ENCODE results near the gene PRDM16.

PRDM16 gene

DNA sequence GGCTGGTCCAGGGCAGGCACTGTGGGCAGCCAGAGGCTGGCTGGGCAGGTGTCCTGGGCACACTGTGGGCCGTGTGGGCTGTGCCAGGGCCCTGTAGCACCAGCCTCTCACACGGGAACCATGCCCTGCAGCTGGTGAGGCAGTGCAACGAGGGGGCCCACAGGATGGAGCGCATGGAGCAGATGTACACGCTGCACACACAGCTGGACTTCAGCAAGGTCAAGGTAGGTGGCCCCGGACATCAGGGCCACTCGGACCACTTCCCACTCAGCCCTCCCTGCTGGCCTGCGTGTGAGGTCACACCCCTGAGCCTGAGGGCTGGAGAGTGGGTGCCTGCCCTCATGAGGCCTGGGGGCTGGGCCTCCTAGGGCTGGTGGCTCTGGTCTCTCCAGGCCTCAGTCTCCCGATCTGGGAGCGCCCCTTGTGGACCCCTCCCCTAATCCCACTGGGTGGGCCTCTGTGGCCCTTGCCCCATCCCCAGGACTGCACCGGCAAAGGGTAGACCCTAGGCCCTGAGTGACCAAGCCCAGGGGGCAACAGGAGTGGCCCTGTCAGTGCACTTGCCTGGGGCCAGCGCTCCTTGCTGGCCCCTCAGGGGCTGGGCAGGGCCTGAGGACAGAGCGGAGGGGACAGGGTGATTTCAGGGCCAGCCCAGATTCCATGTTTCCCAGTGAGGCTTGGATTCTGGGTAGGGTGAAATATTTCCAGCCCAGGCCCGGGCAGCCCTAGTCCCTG is 407.0 kb downstream of the PRDM16 start:
- DNase-seq (ENCODE audit: low spot score), result no peak

DNA sequence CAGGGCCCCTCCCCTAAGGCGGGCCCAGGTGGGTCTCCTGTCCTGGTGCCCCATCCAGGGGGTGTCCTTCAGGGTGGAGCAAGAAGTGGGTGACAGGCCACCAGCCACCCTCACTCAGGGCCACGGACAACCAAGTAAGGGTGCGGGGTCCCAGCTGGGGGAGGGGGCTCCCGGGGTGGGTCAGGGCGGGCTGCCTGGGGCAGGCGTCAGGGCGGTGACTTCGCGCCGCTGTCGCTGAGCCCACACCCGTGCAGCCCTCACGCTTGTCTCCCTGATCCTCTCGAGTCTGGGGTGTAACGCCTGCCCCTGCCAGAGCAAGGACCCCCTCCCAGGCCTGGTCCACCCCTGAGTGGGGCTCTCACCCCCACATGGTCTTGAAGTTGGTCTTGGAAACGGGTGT is 407.7 kb downstream of the PRDM16 start:
- no peak for DNase-seq (ENCODE audit: low spot score)

DNA sequence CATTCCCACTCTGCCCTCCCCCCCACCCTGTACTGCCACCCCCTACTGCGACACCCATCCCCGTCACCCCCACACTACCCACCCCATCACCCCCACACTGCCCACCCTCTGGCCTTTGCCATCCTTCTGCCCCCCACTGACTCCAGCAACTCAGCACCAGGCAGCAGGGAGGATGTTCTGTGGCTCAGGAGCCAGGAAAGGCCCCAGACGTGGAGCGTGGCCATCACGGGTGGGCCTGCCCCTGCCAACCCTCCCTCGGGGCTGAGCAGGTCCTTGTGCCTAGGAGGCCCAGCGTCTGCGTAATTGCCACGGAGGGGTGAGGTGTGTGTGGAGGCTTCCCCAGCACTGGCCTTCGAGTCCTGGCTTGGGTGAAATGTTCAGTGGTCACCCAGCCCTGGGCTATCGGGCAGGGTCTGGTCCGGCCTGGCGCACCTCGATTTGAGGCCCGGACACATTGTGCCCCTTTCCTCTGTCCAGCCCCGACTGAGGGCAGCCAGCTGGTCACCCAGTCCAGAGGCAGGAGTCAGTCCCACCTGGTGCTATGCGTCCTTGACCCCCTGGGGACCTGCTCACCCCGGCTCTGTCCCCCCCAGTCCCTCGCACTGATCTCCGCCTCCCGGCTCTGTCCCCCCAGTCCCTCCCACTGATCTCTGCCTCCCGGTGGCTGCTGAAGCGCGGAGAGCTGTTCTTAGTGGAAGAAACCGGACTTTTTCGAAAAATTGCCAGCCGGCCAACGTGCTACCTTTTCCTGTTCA is 408.4 kb downstream of the PRDM16 start:
- no peak for DNase-seq (ENCODE audit: low spot score)

DNA sequence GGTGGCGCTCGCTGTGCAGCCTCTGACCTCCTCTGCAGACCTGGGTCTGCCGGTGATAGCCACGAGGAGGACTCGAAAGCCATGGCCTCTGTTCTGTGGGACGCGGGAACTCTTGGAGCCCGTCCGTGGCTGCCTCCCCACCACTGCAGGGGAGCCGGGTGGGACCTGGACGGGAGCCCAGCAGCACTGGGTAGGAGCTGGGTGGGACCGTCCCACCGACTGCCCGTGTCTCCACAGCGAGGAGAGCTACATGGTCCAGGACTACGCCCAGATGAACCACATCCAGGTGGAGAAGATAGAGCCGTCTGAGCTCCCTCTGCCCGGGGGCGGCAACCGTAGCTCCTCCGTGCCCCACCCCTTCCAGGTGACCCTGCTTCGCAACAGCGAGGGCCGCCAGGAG is 409.2 kb downstream of the PRDM16 start:
- no peak for DNase-seq (ENCODE audit: low spot score)

DNA sequence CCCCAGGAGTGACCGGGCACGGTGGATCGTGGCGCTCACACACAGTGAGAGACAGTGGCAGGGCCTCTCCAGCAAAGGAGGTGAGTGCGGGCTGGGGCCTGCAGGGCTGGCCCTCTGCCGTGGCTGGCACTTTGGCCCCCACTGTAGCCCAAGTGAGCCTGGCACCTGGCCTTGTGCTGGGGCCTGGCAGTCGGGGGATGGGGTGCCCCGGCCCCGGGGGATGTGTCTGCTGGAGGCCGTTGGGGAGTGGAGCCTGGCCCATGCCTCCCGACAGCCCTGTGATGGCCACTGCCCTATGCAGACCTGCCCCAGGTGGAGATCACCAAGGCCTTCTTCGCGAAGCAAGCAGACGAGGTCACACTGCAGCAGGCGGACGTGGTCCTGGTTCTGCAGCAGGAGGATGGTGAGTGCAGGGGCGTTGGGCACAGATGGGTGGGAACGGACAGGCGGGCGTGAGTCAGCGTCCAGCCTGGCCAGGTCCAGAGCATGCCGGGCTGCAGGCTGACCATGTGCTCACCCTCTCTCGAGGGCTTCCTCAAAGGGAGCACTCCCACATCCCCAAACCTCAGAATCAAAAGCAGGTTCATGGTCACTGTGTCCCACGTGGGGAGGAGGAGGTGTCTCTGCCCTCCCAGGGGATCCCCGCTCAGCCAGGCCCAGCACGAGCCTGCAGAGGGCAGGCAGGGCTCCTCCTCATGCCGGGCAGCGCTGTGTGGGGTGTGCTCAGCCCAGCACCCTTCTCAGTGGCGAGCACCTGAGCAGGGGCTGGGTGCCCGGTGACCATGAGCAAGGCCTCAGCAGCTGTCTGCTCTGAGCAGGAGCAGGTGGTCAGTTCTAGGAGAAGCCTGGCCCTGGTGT is 410.7 kb downstream of the PRDM16 start:
- no peak for DNase-seq (ENCODE audit: low spot score)

DNA sequence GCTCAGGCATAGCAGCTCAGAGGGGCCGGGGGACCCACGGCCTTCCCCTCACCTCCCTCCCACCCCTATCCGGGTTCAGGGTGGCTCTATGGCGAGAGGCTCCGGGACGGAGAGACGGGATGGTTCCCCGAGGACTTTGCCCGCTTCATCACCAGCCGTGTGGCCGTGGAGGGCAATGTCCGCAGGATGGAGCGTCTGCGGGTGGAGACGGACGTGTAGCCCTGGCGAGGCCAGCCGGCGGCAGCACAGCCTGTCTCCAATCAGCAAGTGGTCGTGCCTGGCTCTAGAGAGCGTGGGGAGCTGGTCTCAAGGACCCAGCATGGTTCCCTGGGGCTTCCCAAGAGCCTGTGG is 411.3 kb downstream of the PRDM16 start:
- DNase-seq (ENCODE audit: low spot score), result no peak

DNA sequence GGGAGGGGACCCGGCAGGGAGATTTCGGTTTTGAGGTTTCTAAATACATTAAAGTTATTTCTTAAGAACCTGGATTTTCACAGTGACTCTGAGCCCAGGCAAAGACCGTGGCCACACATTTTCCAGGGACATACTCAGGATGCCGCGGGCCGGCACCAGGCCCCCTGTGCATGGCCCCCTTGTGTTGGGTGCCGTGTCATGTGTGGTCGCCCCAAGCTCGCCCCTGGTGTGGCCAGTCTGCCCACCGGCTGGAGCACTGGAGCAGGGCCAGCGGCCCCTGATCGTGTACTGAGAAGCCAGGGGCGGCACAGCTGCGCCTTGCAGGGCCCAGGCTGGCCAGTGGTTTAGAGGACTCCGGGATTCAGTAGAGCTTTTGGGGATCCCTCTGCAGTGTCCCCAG is 412.0 kb downstream of the PRDM16 start:
- DNase-seq (ENCODE audit: low spot score), result no peak

DNA sequence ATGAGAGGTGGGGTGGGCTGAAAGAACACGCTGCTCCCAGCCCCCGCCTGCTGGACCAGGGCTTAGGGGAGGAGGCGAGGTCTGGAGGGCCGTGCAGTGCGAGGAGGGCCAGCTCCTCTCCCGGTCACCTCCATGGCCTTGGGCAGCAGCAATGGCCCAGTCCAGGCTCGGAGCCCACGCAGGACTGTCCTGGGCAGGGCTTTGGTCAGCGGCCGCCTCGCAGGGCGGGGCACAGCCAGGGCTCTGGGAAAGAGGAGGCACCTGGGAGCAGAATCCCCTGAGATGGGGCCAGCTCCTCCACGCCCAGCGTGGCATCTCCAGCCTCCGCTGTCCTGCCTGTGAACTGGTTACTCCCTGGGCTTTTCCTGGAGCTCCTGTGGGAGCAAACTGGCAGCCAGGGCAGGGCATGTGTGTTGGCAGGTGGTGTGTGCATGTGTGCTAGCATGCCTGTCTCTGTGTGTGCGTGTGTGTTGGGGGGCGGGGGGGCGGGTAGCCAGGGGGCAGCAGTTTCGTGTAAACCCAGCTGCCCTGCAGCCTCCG is 412.9 kb downstream of the PRDM16 start:
- no peak for DNase-seq (ENCODE audit: low spot score)

DNA sequence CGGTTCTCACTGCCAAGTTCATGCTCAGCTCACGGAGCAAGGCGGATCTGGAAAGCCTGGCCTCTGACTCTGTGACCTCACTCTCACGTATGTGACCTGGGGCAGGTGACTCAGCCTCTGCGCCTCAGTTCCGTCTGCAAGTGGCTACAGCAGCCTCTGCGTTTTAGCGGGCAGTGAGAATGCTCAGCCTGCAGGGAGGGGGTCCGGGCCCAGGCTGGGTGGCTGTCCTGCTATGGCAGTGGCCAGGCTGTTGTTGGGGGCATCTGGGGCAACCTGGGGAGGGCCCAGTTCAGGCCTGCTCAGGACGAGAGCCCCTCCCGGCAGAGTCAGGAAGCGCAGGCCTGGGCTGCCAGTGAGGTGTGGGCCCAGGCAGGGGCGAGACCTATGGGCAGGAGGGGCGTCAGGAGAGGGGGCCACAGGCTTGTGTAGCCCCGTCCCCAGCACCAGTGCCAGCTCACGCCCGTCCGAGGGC is 413.4 kb downstream of the PRDM16 start:
- DNase-seq (ENCODE audit: low spot score), result no peak

DNA sequence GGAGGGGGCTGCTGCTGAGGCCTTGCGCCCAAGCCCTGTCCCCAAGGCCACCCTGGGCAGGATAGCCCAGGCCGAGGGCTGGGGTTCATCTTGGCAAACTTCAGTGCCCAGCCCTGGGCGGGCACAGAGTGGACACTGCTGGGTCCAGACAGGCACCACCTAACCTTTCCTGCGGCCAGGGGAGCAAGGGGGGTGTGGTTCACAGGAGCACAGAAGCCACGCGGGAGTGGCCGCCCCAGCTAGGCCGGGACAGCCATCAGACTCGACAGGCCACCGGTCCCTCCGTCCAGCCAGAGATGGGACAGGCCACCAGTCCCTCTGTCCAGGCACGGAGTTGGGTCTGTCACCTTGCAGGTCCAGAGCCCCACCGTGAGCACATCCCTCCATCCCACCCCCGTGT is 414.4 kb downstream of the PRDM16 start:
- no peak for DNase-seq (ENCODE audit: low spot score)

DNA sequence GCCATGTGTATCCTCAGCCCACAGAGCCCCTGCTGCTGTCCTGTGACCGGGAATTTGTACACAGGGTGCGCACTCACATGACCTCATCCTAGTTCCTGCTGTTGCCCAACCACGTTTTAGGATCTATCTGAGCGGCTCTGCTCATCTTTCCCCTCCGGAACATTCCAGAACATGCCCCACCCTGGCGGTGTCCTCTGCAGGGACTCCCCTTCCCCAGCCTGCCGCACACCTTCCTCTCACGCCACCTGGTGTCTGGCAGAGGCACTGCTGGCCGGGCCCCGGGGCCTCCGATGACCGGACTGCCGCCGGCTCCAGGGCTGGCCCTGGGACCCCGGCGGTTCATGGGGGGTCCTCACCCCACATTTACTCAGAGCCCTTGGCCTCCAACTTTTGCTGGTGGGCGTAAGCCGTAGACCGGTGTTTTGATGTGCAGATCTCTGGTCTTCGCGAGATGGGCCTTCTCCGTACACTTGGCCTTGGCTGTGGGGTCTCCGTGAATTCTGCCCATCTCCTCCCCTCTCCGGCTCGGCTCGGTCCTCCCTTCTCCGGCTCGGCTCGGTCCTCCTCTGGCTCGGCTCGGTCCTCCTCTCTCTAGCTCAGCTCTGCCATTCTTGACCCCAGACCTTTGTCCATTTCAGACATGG is 414.9 kb downstream of the PRDM16 start:
- DNase-seq (ENCODE audit: low spot score), result peak; percentile 36

DNA sequence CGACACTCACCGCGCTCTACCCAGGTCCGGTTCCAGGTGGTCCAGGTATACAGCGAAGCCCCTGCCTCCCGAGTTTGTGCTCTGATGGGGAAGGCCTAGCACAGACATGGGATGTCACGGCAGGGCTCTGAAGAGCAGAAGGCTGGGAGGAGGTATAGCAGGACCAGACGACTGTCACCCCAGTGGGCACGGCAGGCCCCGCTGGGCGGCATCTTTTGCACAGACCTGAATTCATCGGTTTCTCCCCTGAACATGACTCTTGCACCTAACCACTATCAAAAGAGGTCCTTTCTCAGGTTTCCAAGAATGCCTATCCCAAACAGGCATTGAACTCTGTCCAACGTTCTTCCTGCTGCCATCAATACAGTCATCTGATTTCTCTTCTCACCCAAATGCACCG is 416.0 kb downstream of the PRDM16 start:
- DNase-seq (ENCODE audit: low spot score), result no peak
